H1 (cell line): ENCODE data around the gene IL2RA. TPM values are rescaled to one million over a fixed set of nuclear protein-coding genes. Genes with fewer than 3 reads are reported as not detected.

Experiments used
- CTCF ChIA-PET: fragments of 300-600 bp; sonication (Branson Sonifier 250); formaldehyde crosslinking; loops from one replicate; lab custom pipeline; 2021; ENCODE audit not compliant: partially characterized antibody; lab: Charles Lee
- POLR2A ChIA-PET: fragments of 300-600 bp; sonication (Branson Sonifier 250); formaldehyde crosslinking; loops from one replicate; lab custom pipeline; 2021; ENCODE audit warnings: inconsistent platforms; ENCODE audit not compliant: partially characterized antibody; lab: Charles Lee
- DNase-seq, 2 experiments: peaks; one replicate each; pipeline versions ENCODE4 v3.0.0 to v3.0.0-alpha.2; 2010 to 2022; ENCODE audit warnings: low spot score in 2 of 2, low read depth in 1 of 2, mixed read lengths in 1 of 2
- FAIRE-seq: peaks from 2 replicates; lab custom pipeline; 2011; peaks lifted over from hg19 to GRCh38; lab: Jason Lieb, UNC
- H2AFZ ChIP-seq: 2 replicates; pipeline ENCODE4 v1.8.1; 2012; ENCODE audit warnings: low read length, inconsistent platforms
- H2AK5ac ChIP-seq: 2 replicates; pipeline ENCODE4 v1.6.1; 2013; ENCODE audit warnings: low read depth, low read length
- H2BK120ac ChIP-seq: replicated peaks from 2 replicates; pipeline ENCODE3; 2013; ENCODE audit warnings: low read depth, low read length, inconsistent platforms
- H2BK12ac ChIP-seq: 2 replicates; pipeline ENCODE4 v1.6.1; 2013; ENCODE audit warnings: low read depth, low read length
- H2BK15ac ChIP-seq: 2 replicates; pipeline ENCODE4 v1.6.1; 2013; ENCODE audit warnings: low read length
- H2BK20ac ChIP-seq: 2 replicates; pipeline ENCODE4 v1.6.1; 2013; ENCODE audit warnings: low read length
- H2BK5ac ChIP-seq: 2 replicates; pipeline ENCODE4 v1.6.1; 2013; ENCODE audit warnings: low read depth, low read length
- H3K14ac ChIP-seq: 2 replicates; pipeline ENCODE4 v1.6.1; 2013; ENCODE audit warnings: inconsistent platforms; ENCODE audit not compliant: insufficient read length
- H3K18ac ChIP-seq: 2 replicates; pipeline ENCODE4 v1.6.1; 2013; ENCODE audit warnings: low read length; ENCODE audit errors: extremely low read depth
- H3K23ac ChIP-seq: 2 replicates; pipeline ENCODE4 v1.6.1; 2013; ENCODE audit warnings: inconsistent platforms; ENCODE audit not compliant: insufficient read length
- H3K23me2 ChIP-seq: 2 replicates; pipeline ENCODE4 v1.6.1; 2013; ENCODE audit warnings: low read depth, low read length
- H3K27ac ChIP-seq: 2 replicates; pipeline ENCODE4 v1.6.1; 2011; ENCODE audit warnings: low read depth, low read length, inconsistent platforms
- H3K27me3 ChIP-seq, 4 experiments: replicated peaks in 1 of 4; 1 replicate in 1 of 4; 2 replicates in 3 of 4; pipeline versions ENCODE4 v1.6.1 to v1.8.1; 2011 to 2013; ENCODE audit warnings: low read length in 3 of 4, mild to moderate bottlenecking in 3 of 4, inconsistent platforms in 2 of 4, mixed read lengths in 2 of 4, moderate library complexity in 1 of 4; ENCODE audit not compliant: control insufficient read depth in 3 of 4, insufficient read depth in 3 of 4; ENCODE audit errors: extremely low read depth in 1 of 4
- H3K36me3 ChIP-seq, 4 experiments: 2 replicates each; pipeline versions ENCODE4 v1.6.1 to v1.8.1; 2011 to 2013; ENCODE audit warnings: mild to moderate bottlenecking in 4 of 4, low read length in 3 of 4, moderate library complexity in 2 of 4, control low read depth in 1 of 4, inconsistent platforms in 1 of 4; ENCODE audit not compliant: insufficient read depth in 4 of 4, control insufficient read depth in 2 of 4
- H3K4ac ChIP-seq: replicated peaks from 2 replicates; pipeline ENCODE3; 2013; ENCODE audit warnings: low read length, low read depth, mixed read lengths, inconsistent platforms; ENCODE audit not compliant: insufficient read length
- H3K4me1 ChIP-seq, 4 experiments: replicated peaks in 1 of 4; 1 replicate in 1 of 4; 2 replicates in 3 of 4; pipeline versions ENCODE4 v1.6.1 to v1.8.1; 2011 to 2013; ENCODE audit warnings: low read length in 3 of 4, inconsistent platforms in 2 of 4, mixed read lengths in 1 of 4; ENCODE audit not compliant: insufficient read depth in 4 of 4, control insufficient read depth in 3 of 4
- H3K4me2 ChIP-seq, 2 experiments: 2 replicates each; pipeline versions ENCODE4 v1.6.1 to v1.8.1; 2011 to 2013; ENCODE audit warnings: low read depth in 2 of 2, low read length in 2 of 2, control low read depth in 1 of 2, inconsistent platforms in 1 of 2, mild to moderate bottlenecking in 1 of 2; ENCODE audit not compliant: insufficient read depth in 1 of 2
- H3K4me3 ChIP-seq, 4 experiments: fragments of 200-600, 300-600 bp in 1 of 4; sonication (generic), shearing (Covaris generic), sonication (Bioruptor Twin) in 1 of 4; 2 replicates each; pipeline versions ENCODE4 v1.5.1 to v1.8.1; 2011 to 2016; ENCODE audit warnings: low read length in 4 of 4, low read depth in 3 of 4, control low read depth in 2 of 4, inconsistent platforms in 2 of 4, mild to moderate bottlenecking in 2 of 4, mixed read lengths in 1 of 4, moderate library complexity in 1 of 4; ENCODE audit not compliant: insufficient read depth in 2 of 4; ENCODE audit errors: extremely low read depth in 1 of 4
- H3K56ac ChIP-seq: replicated peaks from 2 replicates; pipeline ENCODE3; 2013; ENCODE audit warnings: low read depth, mild to moderate bottlenecking, mixed read lengths, low read length, inconsistent platforms; ENCODE audit not compliant: insufficient read length
- H3K79me1 ChIP-seq: 2 replicates; pipeline ENCODE4 v1.6.1; 2013; ENCODE audit warnings: low read depth, low read length, control low read depth
- H3K79me2 ChIP-seq, 2 experiments: 2 replicates each; pipeline versions ENCODE4 v1.6.1 to v1.8.1; 2012 to 2013; ENCODE audit warnings: low read length in 2 of 2, mild to moderate bottlenecking in 2 of 2, inconsistent platforms in 1 of 2; ENCODE audit not compliant: insufficient read depth in 2 of 2, control insufficient read depth in 1 of 2
- H3K9ac ChIP-seq, 4 experiments: replicated peaks in 1 of 4; 1 replicate in 1 of 4; 2 replicates in 3 of 4; pipeline versions ENCODE4 v1.6.1 to v1.8.1; 2011 to 2013; ENCODE audit warnings: low read depth in 3 of 4, low read length in 3 of 4, control low read depth in 2 of 4, mild to moderate bottlenecking in 2 of 4, moderate library complexity in 2 of 4, inconsistent platforms in 1 of 4; ENCODE audit errors: extremely low read depth in 1 of 4
- H3K9me3 ChIP-seq, 2 experiments: 2 replicates each; pipeline versions ENCODE4 v1.6.1 to v1.8.1; 2012 to 2013; ENCODE audit warnings: mild to moderate bottlenecking in 2 of 2, moderate library complexity in 2 of 2, control low read depth in 1 of 2, inconsistent platforms in 1 of 2, low read depth in 1 of 2, low read length in 1 of 2, mixed read lengths in 1 of 2; ENCODE audit not compliant: insufficient read depth in 2 of 2
- H4K20me1 ChIP-seq, 2 experiments: replicated peaks in 1 of 2; 2 replicates each; pipeline versions ENCODE3 to v1.8.1; 2011 to 2013; ENCODE audit warnings: inconsistent platforms in 2 of 2, low read length in 2 of 2, mild to moderate bottlenecking in 1 of 2; ENCODE audit not compliant: insufficient read depth in 2 of 2, control insufficient read depth in 1 of 2
- H4K5ac ChIP-seq: 2 replicates; pipeline ENCODE4 v1.6.1; 2013; ENCODE audit warnings: low read length, low read depth, mixed read lengths, inconsistent platforms; ENCODE audit not compliant: insufficient read length
- H4K8ac ChIP-seq: 2 replicates; pipeline ENCODE4 v1.8.0; 2013; ENCODE audit warnings: mild to moderate bottlenecking, moderate library complexity, low read length, inconsistent platforms; ENCODE audit not compliant: insufficient read depth; ENCODE audit errors: extremely low read depth
- H4K91ac ChIP-seq: replicated peaks from 2 replicates; pipeline ENCODE3; 2013; ENCODE audit warnings: low read length, mixed read lengths, inconsistent platforms; ENCODE audit not compliant: insufficient read length
- MAFK ChIP-seq: IDR thresholded peaks from 2 replicates; pipeline ENCODE4 v1.6.1; 2012; ENCODE audit warnings: low read depth, mild to moderate bottlenecking, improper control_type of control experiment, low read length
- TBP ChIP-seq: IDR thresholded peaks from 2 replicates; pipeline ENCODE4 v1.6.1; 2011; ENCODE audit warnings: low read depth, low read length, improper control_type of control experiment
- TEAD4 ChIP-seq: IDR thresholded peaks from 2 replicates; pipeline ENCODE4 v1.6.1; 2012; ENCODE audit warnings: low read depth, low read length, inconsistent platforms, mixed read lengths
- WGBS, 2 experiments: shearing (Covaris generic) in 1 of 2; methylation state at CpG; one replicate each; pipeline versions ENCODE4 v1.1.6 to v1.1.7; 2013 to 2015; ENCODE audit warnings: low lambda C conversion rate in 2 of 2, mixed read lengths in 2 of 2, inconsistent platforms in 1 of 2, low coverage in 1 of 2, missing lambda C conversion rate in 1 of 2; ENCODE audit not compliant: insufficient replicate concordance in 2 of 2, insufficient coverage in 1 of 2, insufficient read length in 1 of 2; ENCODE audit errors: extremely low coverage in 1 of 2, missing lambda C conversion rate in 1 of 2; 5-methylcytosine and 5-hydroxymethylcytosine counted together
- polyA plus RNA-seq, 7 experiments: library from polyadenylated mRNA; depleted of rRNA in 3 of 7; stranded (reverse) in 5 of 7; unstranded in 2 of 7; fragments of >200 nt in 5 of 7; fragments of 200-250 nt in 2 of 7; gene quantifications; 1 replicate in 5 of 7; 2 replicates in 1 of 7; 4 replicates in 1 of 7; pipeline versions ENCODE4 v1.2.1 to v1.2.3, GENCODE V29; 2011 to 2013; ENCODE audit warnings: missing spikeins in 2 of 7, mixed read lengths in 2 of 7
- total RNA-seq: library from RNA; stranded (reverse); fragmentation: NEBNext Ultra II Directional; extraction: Animal tissue kit (Norgen Biotek cat#: 25700); gene quantifications from 2 replicates; pipeline ENCODE4 v1.2.1, GENCODE V29; 2021

IL2RA gene
- total and polyA plus RNA-seq, 2 of the 8 experiments (the other 6 are each of a cell fraction or from before 2014, with no cell fraction given), result not detected

GRCh38 chr10:6056411-6057135 is 5.6 kb downstream of the IL2RA start:
- Histone ChIP-seq H2AK5ac (no peak overlapping the region), H3K79me2 (no peaks in the 10 kb centered on the region), H2AFZ (no peak overlapping the region), H3K79me1 (no peaks in the 10 kb centered on the region), H2BK120ac (no peak overlapping the region), H3K14ac (no peak overlapping the region), H3K23me2 (no peaks in the 10 kb centered on the region), H4K8ac (no peak overlapping the region), H3K36me3 (no peaks in the 10 kb centered on the region), H2BK12ac (no peak overlapping the region), H3K4me1 (peaks cover 0 to 2% (median 0%) of the 10 kb centered on the region in 4 experiments; a peak in 1 of 7 replicates), H2BK20ac (no peak overlapping the region), H4K20me1 (no peaks in the 10 kb centered on the region), H4K91ac (no peak overlapping the region), H3K56ac (no peak overlapping the region), H3K4me2 (no peak overlapping the region), H3K4ac (no peak overlapping the region), H3K23ac (no peak overlapping the region), H3K9me3 (no peaks in the 10 kb centered on the region), H3K27me3 (no peaks in the 10 kb centered on the region), H3K4me3 (no peak overlapping the region), H2BK5ac (no peak overlapping the region), H3K18ac (no peak overlapping the region), H3K9ac (no peak overlapping the region), H3K27ac (no peak overlapping the region), H4K5ac (no peak overlapping the region), H2BK15ac (no peak overlapping the region)
- POLR2A ChIA-PET, result no interaction called here
- FAIRE-seq (no peak), DNase-seq (peak in 1 of 2 experiments; percentile 37)
- TF ChIP-seq TBP, result no peak
- TF ChIP-seq MAFK, result no peak
- TF ChIP-seq TEAD4, result 0 out of 2 replicates have a peak, but pooled peaks have one; percentile 33
- CTCF ChIA-PET, result interaction anchor here (0.9 kb wide), 1 partner anchor 19 kb away, joined by 3 read pairs; no protein-coding TSS in a partner anchor
- WGBS, 2 experiments, result 88% methylated on average over 4 of the region's 5 CpGs; no CpG with 5 or more reads in 1 of the 2 experiments
